A673 (cell line): Measurements from ENCODE around the gene RAB11FIP3. TPM values are rescaled to one million over a fixed set of nuclear protein-coding genes. Genes with fewer than 3 reads are reported as not detected.

Experiments used
- BruUV-seq: library from RNA; stranded (reverse); fragments of 400-500 nt; replicated peaks from 2 replicates; lab custom pipeline; 2021; lab: Mats Ljungman, UMichigan
- CTCF ChIA-PET: fragments of 300-600 bp; sonication (Branson Sonifier 250); formaldehyde crosslinking; loops from one replicate; lab custom pipeline; 2022; ENCODE audit warnings: antibody characterized with exemption; lab: Charles Lee
- POLR2A ChIA-PET: fragments of 300-600 bp; sonication (Branson Sonifier 250); formaldehyde crosslinking; loops from one replicate; lab custom pipeline; 2022; ENCODE audit warnings: antibody characterized with exemption; ENCODE audit not compliant: low non-redundant PET; lab: Charles Lee
- DNase-seq: peaks from one replicate; pipeline ENCODE4 v3.0.0-alpha.2; 2015; ENCODE audit warnings: low spot score
- H3K27ac ChIP-seq: fragments of 200-600 bp; sonication (generic); 2 replicates; pipeline ENCODE4 v1.5.1; 2016; ENCODE audit warnings: mixed run types, low read depth, mild to moderate bottlenecking, mixed read lengths, antibody characterized with exemption, low read length; ENCODE audit not compliant: poor library complexity, severe bottlenecking
- H3K27me3 ChIP-seq: fragments of 200-600 bp; sonication (generic); replicated peaks from 2 replicates; pipeline ENCODE4 v1.6.1; 2017; ENCODE audit warnings: mixed run types, low read depth, mild to moderate bottlenecking, mixed read lengths, antibody characterized with exemption, low read length; ENCODE audit not compliant: insufficient read depth, poor library complexity
- H3K36me3 ChIP-seq: fragments of 200-600 bp; sonication (generic); 2 replicates; pipeline ENCODE4 v1.6.1; 2016; ENCODE audit warnings: mixed run types, mild to moderate bottlenecking, mixed read lengths, antibody characterized with exemption, low read length; ENCODE audit not compliant: insufficient read depth, poor library complexity, severe bottlenecking
- H3K4me1 ChIP-seq: fragments of 200-600 bp; sonication (generic); 2 replicates; pipeline ENCODE4 v1.6.1; 2017; ENCODE audit warnings: mixed run types, mild to moderate bottlenecking, mixed read lengths, antibody characterized with exemption, low read length; ENCODE audit not compliant: insufficient read depth, poor library complexity, severe bottlenecking
- H3K4me3 ChIP-seq: fragments of 200-600 bp; sonication (generic); 2 replicates; pipeline ENCODE4 v1.5.1; 2016; ENCODE audit warnings: low read depth, mixed run types, mild to moderate bottlenecking, mixed read lengths, low read length; ENCODE audit not compliant: poor library complexity, severe bottlenecking
- H3K9me3 ChIP-seq: fragments of 200-600 bp; sonication (generic); 2 replicates; pipeline ENCODE4 v1.6.1; 2016; ENCODE audit warnings: mixed run types, low read depth, mild to moderate bottlenecking, mixed read lengths, antibody characterized with exemption, low read length; ENCODE audit not compliant: poor library complexity, severe bottlenecking
- EZH2 ChIP-seq: fragments of 200-600 bp; sonication (generic); IDR thresholded peaks from 2 replicates; pipeline ENCODE4 v1.6.1; 2017; ENCODE audit warnings: borderline replicate concordance, low read depth, mild to moderate bottlenecking, mixed read lengths, antibody characterized with exemption, low read length; ENCODE audit not compliant: poor library complexity, severe bottlenecking
- intact Hi-C: fragments of 100-400 bp; cut with micrococcal nuclease; formaldehyde crosslinking; loops from one replicate; pipeline ENCODE4 v1.10.0; 2022; ENCODE audit not compliant: unreplicated experiment
- total RNA-seq: library from RNA; stranded (reverse); gene quantifications from 2 replicates; pipeline ENCODE4 v1.2.3, GENCODE V29; 2021
- TF ChIP-seq, protein P1 (sequence below): fragments of 300-800, 200-600 bp; sonication (generic); conservative IDR thresholded peaks from 2 replicates; pipeline ENCODE4 v1.5.1; 2017; ENCODE audit warnings: low read depth, mild to moderate bottlenecking, antibody characterized with exemption, low read length, moderate library complexity, mixed read lengths

The RAB11FIP3 gene
- total RNA-seq, 1 experiment from 2014 or later, result 44.8 TPM

DNA sequence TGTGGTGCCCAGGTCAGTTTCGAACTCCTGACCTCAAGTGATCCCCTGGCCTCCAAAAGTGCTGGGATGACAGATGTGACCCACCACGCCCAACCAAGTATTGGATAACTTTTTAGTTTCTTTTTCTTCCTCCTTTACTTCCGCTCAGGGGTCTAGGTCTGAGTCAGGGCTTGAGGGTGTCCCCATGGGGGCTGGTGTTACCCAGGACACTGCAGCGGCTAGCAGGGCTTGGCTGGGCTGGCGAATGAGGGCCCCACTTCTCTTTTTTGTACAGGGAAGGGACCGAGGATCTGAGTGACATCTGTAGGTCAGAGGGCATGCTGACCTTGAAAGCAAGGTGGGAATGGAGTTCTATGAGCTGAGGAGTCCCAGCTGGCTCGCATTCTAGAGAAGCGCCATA lies 24.9 kb downstream of the RAB11FIP3 start:
- BruUV-seq, result no TSS peak
- TF ChIP-seq EZH2, result no peak
- TF ChIP-seq, protein P1, sequence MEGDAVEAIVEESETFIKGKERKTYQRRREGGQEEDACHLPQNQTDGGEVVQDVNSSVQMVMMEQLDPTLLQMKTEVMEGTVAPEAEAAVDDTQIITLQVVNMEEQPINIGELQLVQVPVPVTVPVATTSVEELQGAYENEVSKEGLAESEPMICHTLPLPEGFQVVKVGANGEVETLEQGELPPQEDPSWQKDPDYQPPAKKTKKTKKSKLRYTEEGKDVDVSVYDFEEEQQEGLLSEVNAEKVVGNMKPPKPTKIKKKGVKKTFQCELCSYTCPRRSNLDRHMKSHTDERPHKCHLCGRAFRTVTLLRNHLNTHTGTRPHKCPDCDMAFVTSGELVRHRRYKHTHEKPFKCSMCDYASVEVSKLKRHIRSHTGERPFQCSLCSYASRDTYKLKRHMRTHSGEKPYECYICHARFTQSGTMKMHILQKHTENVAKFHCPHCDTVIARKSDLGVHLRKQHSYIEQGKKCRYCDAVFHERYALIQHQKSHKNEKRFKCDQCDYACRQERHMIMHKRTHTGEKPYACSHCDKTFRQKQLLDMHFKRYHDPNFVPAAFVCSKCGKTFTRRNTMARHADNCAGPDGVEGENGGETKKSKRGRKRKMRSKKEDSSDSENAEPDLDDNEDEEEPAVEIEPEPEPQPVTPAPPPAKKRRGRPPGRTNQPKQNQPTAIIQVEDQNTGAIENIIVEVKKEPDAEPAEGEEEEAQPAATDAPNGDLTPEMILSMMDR, result no peak
- H3K9me3 ChIP-seq, result no peaks in the 10 kb centered on the region
- ChIA-PET POLR2A (no interaction called here), CTCF (no interaction called here)
- no peak overlapping the region for H3K27ac ChIP-seq
- no peak overlapping the region for H3K4me3 ChIP-seq
- no peaks in the 10 kb centered on the region for H3K36me3 ChIP-seq
- H3K27me3 ChIP-seq, result no peaks in the 10 kb centered on the region
- DNase-seq, result no peak
- intact Hi-C loops, result no loop called here
- H3K4me1 ChIP-seq, result peaks cover 5% of the 10 kb centered on the region

DNA sequence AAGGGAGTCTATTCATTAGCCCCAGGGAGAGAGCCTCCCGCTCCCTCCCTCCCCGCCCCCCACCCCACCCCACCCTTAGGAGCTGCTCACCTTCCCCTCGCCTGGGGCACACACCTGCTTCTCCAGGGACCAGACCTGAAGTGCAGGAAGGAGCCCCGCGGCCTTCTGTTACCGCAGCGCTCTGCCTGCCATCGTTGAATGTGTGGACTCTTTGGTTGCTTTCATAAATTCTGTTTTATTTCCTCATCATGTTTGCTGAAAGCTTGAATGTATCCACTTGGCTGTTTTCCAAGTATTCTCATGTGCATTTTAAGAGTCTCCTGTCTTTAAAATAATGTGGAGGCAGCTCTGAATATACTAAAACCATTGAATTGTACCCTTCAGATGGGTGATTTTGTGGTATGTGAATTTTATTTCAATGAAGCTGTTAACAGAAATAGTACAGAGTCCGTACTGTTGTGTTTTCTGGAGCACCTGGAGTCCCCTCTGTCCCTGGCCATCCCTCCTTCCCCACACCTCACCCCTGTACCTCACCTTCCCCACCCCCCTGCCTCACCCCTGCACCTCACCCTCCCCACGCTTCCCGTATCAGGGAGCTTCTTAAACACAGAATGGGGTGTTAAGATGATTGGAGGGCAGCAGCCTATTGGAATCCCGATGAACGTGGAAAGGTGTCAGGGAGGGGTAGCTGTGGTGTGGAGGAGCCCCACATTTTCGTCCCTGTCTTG lies 25.5 kb downstream of the RAB11FIP3 start:
- DNase-seq, result no peak
- no peak for TF ChIP-seq EZH2
- TF ChIP-seq, protein P1, result no peak
- POLR2A ChIA-PET, result interaction anchor here (0.6 kb wide), 1 partner anchor 22 kb away, joined by 12 read pairs; no protein-coding TSS in a partner anchor
- Histone ChIP-seq H3K4me1 (peaks cover 5% of the 10 kb centered on the region), H3K27ac (no peak overlapping the region), H3K4me3 (no peak overlapping the region), H3K36me3 (no peaks in the 10 kb centered on the region), H3K9me3 (no peaks in the 10 kb centered on the region), H3K27me3 (no peaks in the 10 kb centered on the region)
- intact Hi-C loops, result no loop called here
- no TSS peak for BruUV-seq
- CTCF ChIA-PET, result no interaction called here

DNA sequence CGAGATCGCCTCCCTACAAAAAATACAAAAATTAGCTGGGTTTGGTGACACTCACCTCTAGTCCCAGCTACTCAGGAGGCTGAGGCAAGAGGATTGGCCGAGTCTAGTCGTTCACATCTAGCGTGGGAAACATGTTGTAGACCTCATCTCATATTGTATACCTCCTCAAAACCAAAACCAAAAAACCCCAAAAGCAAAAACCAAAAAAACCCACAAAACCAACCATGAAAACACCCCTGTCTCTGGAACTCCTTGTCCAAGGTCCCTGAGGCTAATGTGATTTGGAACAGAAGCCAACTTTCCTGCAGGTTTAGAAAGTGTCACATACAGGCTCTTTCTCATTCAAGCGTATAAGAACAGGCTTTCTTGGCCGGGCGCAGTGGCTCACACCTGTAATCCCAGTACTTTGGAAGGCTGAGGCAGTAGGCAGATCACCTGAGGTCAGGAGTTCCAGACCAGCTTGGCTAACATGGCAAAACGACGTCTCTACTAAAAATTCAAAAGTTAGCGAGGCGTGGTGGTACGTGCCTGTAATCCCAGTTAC lies 29.0 kb downstream of the RAB11FIP3 start:
- TF ChIP-seq, protein P1, result no peak
- no peak for TF ChIP-seq EZH2
- Histone ChIP-seq H3K4me3 (no peak overlapping the region), H3K27ac (no peak overlapping the region), H3K4me1 (peaks cover 5% of the 10 kb centered on the region), H3K9me3 (no peaks in the 10 kb centered on the region), H3K27me3 (no peaks in the 10 kb centered on the region), H3K36me3 (no peaks in the 10 kb centered on the region)
- ChIA-PET CTCF (interaction anchor here (0.6 kb wide), 1 partner anchor 33 kb away, joined by 3 read pairs; no protein-coding TSS in a partner anchor), POLR2A (no interaction called here)
- no TSS peak for BruUV-seq
- intact Hi-C loops, result no loop called here
- DNase-seq, result no peak
